GM18502 (cell line): ENCODE measurements around the gene NT5C2.

Experiments used
- ATAC-seq: cut with Tn5 transposase; IDR thresholded peaks from one replicate; pipeline ENCODE4 v1.9.1; 2021; ENCODE audit warnings: mild to moderate bottlenecking; ENCODE audit not compliant: unreplicated experiment, poor library complexity

NT5C2 gene

GRCh38 chr10:103100620-103101019 is 92.5 kb downstream of the NT5C2 start:
- no peak for ATAC-seq

- ATAC-seq, result no peak
Measured at GRCh38 chr10:103098240-103098639, 94.8 kb downstream of the NT5C2 start.

- no peak for ATAC-seq
Measured at GRCh38 chr10:103096130-103096529, 96.9 kb downstream of the NT5C2 start.

GRCh38 chr10:103095005-103095404 is 98.1 kb downstream of the NT5C2 start:
- no peak for ATAC-seq

- no peak for ATAC-seq
Measured at GRCh38 chr10:103090911-103091310, 102.2 kb downstream of the NT5C2 start.

- ATAC-seq, result no peak
Measured at GRCh38 chr10:103089493-103089892, 103.6 kb downstream of the NT5C2 start.

GRCh38 chr10:103086799-103087198 is 106.3 kb downstream of the NT5C2 start:
- no peak for ATAC-seq

- ATAC-seq, result no peak
Measured at GRCh38 chr10:103086261-103086660, 106.8 kb downstream of the NT5C2 start.

GRCh38 chr10:103083977-103084320 is 109.1 kb downstream of the NT5C2 start:
- no peak for ATAC-seq

- no peak for ATAC-seq
Measured at GRCh38 chr10:103083266-103083976, 109.7 kb downstream of the NT5C2 start.

- ATAC-seq, result no peak
Measured at GRCh38 chr10:103082683-103083082, 110.4 kb downstream of the NT5C2 start.

GRCh38 chr10:103080891-103081581 is 112.0 kb downstream of the NT5C2 start:
- no peak for ATAC-seq

- ATAC-seq, result no peak
Measured at GRCh38 chr10:103079946-103080345, 113.1 kb downstream of the NT5C2 start.

GRCh38 chr10:103079100-103079499 is 114.0 kb downstream of the NT5C2 start:
- no peak for ATAC-seq

GRCh38 chr10:103078676-103079075 is 114.4 kb downstream of the NT5C2 start:
- ATAC-seq, result no peak

- ATAC-seq, result no peak
Measured at GRCh38 chr10:103078309-103078615, 114.8 kb downstream of the NT5C2 start.

GRCh38 chr10:103077491-103078308 is 115.4 kb downstream of the NT5C2 start:
- no peak for ATAC-seq

- no peak for ATAC-seq
Measured at GRCh38 chr10:103077020-103077419, 116.1 kb downstream of the NT5C2 start.

- no peak for ATAC-seq
Measured at GRCh38 chr10:103072891-103073290, 120.2 kb downstream of the NT5C2 start.

GRCh38 chr10:103072276-103072675 is 120.8 kb downstream of the NT5C2 start:
- ATAC-seq, result no peak
